Stimulated activated CD4-positive, alpha-beta T cell treated with anti-CD3 and anti-CD28 coated beads, Interleukin-2, amount 100 ng/mL, for 4 hours (primary cell): Measurements from ENCODE around the gene SH3PXD2A.

Experiments used
- DNase-seq: peaks from one replicate; pipeline ENCODE4 v3.0.0-alpha.2; 2020; ENCODE audit warnings: low read depth

SH3PXD2A gene

DNA sequence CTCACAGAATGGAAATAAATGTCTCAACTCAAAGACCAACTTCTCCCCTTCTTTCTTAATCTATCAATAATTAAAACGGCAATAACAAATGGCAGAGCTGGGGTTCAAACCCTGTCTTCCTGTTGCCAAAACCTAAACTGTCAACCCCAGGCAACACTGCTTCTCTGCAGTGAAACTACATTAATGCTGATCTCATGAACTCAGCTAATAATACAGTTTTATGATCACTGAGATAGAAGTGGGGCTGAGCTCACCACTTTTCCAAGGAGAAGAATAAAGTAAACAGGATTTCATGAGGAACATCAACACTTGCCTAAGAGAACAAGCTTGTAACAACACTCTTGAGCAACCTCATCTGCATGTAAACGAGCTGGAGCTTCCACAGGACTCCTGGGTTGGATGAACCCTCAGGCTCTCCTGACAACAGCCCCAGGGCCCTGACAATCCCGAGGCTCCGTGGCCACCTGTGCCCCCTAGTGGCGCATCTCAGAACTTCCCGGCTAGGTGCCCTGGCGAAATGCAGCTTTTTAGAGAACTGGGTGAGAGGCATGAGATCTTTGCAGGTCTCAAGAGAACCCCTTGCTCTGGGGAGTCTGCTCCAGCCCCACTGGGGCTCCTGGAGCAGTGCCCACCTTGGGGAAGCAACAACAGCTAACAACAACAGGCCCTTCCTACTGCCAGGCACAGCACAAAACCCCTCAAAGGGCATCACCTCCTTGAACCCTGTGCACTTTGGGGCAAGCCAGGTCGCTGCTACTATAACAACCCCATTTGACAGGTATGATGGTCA lies 169.3 kb downstream of the SH3PXD2A start:
- DNase-seq: peak; percentile 48

DNA sequence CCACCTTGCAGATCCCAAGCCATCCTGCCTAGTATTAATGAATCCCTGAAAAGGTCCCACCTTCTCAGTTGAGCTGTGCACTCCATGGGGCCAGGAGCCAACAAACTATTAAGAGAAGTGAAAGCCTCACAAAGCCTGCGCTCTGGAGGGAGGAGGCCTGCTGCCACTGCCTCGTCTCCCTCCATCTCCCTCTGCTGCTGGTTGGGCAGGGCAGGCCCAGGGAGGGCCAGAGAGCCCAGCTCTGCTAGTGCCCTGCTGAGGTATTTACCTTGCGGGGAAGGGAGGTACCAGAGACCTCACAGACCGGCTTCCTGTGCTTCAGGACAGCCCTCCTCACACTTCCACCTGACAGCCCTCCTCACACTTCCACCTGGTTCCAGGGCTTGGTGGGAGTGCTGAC lies 171.5 kb downstream of the SH3PXD2A start:
- no peak for DNase-seq

DNA sequence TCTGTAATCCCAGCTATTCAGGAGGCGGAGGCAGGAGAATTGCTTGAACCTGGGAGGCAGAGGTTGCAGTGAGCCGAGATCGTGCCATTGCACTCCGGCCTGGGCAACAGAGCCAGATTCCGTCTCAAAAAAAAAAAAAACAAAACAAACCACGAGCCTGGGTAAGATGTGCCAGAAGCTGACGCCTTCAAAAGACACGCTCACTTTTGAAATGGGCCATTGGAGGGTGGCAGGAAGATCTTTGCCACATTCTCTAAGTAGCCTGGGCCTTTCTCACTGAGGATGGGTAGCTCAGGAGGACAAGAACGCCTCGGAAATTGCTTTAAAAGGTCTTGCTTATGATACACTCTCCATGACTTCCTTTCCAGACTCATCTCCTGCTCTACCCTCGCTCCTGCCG lies 172.7 kb downstream of the SH3PXD2A start:
- no peak for DNase-seq

DNA sequence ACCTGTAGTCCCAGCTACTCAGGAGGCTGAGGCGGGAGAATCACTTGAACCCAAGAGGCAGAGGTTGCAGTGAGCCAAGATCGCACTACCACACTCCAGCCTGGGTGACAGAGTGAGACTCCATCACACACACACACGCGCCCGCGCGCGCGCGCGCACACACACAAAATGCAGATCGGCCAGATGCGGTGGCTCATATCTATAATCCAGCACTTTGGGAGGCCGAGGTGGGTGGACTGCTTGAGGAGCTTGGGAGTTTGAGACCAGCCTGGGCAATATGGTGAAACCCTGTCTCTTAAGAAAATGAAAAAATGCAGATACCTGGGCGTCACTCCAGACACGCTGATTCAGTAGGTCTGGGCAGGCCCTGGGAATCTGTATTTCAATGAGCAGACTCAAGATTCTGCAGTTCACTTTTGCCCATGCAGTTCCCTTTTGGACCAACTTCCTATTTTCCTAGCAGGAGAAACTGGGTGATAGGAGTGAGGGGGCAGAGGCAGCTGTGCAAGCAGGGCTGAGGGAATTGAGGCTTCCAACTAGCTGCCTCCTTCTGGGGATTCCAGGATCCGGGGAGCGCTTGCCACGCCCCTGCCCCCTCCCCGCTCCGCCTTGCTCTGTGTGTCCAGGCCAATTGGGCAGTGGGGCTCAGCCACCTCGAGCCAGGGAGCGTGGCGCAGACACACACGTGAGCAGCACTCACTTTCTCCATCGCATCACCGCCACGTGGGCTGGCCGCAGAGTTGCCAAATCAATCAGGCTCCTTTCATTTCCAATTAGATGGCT lies 173.6 kb downstream of the SH3PXD2A start:
- DNase-seq: no peak

DNA sequence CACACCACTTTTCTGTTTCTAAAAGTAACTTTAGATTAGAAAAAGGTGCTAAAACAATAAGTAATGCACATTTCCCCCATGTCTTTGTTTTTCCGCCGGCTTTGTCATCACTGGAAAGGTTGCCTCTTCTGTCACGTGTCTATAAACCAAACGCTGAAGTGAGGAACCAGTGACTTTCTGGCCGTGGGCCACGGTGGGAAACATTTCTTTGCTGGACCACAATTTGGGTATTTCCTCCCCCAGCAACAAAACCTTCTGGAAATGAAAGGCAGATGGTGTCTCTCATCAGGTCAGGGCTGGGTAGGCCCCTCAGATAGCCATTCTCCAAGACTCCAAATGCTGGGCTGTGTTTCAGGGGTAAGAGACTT lies 174.5 kb downstream of the SH3PXD2A start:
- no peak for DNase-seq

DNA sequence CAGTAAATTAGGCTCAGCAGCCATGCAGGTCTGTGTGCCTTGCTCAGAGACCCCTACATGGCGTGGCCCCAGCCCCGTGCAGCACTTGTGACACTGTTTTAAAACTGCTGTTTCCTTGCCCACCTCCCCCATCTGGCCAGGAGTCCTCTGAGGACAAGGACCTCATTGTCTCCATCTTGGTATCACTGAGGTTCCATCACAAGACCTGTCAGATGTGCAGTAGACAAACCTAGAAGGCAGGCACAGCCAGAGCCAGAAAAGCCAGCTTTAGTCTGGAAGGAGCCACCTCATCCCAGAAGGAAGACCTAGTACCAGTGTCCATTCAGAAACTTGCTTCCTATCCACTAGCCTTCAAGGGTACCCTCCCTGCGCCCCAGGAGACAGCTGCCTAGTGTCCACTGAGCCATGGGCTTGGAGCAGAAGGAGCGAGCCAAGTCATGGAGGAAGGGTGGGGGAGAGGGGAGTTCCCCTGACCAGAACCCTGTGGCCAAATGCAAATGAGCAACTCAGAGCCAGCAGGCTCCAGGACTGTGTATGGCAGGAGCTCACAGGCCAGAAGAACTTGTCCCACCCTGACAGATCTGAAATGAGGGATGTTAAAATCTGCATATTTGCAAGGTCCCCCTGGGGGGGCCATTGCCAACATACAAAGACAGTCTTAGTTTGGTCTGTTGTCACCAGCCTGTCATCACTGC lies 176.1 kb downstream of the SH3PXD2A start:
- no peak for DNase-seq

DNA sequence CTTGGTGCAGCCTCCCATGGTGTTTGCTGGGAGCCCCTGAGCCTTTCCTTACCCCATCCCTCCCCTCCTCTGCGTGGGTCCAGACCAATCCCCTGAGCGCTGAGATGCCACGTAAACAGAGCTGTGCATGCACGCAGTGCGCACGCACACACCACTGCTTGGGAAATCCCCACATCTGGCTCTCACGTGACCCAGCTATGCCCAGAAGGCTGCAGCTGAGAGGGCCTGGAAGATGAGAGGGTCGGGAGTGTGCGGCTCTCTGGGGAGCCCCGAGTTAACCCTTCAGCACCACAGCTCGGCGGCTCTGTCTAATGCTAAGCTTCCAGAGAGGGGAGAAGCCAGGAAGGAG lies 177.2 kb downstream of the SH3PXD2A start:
- DNase-seq: peak; percentile 81

DNA sequence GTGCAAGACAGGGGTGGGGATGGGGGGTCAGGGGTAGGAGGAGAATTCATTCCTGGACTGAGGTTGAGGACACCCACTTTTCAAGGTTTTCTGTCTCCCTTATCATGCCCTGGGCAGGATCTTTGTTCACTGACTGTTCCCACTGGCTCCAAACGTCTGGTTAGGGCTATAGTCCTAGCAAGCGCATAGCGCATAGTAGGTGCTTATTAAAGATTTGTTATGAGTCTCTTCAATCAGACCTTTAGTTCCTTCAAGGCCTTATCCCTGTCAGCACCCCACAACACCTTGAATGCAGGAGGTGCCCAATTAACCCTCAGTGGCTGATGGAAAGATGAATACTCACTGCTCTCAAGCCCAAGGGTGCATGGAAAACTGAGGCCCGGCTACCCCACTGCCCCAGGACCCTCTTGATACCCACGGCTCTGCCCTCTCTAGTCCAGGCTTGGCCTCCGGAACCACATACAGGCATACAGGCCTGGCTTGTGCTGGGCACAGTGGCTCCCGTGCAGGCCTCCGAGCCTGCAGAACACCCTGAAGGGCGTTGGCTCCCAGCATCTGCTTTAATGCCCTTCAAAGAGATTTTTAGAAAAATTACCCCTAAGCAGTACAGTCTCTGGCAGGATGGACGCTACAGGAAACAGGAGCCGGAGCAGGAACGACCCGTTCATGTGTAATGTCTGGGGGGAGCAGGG lies 177.7 kb downstream of the SH3PXD2A start:
- no peak for DNase-seq

DNA sequence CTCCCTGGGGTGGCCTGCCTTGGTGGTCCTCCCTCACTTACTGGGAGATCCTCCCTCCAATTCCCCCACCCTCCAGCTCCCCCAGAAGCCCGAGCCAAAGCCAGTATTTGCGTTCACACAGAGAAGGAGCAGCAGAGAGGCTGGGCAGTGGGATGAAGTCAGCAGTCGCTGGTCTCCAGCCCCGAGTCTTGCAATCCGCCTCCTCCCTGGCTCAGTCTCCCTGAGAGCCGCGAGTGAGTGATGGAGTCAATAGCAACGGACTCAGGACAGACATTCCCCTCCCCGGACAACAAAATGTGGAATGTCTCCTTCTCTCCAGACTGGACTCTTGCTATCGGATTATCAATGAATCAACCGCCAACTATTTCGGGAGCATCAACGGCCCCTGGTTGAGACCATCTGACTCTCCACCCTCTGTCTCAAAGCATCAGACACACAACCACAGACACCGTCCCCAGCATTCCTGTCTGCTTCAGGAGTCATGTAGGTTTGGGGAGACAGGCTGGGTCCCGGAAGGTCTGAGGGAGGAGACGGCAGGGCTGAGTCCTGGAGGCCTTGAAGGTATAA lies 178.4 kb downstream of the SH3PXD2A start:
- DNase-seq: no peak

DNA sequence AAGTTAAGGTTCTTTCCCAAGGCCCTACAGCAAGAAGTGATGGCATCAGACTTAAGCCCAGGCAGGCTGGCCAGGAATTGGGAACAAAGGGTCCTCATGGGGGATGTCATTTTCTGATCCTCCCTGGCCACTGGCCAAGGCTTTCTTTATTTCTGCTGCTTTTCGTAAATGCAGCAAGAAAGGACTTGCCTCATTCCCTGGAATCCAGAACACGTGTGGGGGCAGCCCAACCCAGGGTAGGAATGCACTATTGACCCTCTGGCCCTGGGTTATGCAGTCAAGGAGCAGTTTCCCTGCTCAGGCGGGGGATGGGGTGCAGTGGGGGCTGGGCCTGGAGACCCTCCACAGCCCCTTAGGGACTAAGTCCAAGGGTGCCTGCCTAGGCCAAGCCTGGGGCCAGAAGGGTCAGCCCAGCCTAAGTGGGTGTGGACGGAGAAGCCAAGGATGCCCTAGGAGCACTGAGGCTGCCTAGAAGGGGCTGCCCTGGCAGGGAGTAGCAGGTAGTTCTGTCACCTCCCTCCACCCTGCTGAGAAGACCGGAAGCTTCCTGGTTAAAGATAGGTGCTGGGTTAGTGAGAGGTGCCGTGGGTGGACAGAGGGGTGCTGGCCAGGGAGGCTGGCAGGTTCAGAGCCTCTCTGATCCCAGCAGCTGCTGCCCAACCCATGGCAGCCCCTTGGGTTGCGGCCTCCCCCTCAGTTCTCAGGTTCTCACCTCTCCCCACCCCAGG lies 179.2 kb downstream of the SH3PXD2A start:
- DNase-seq: no peak

DNA sequence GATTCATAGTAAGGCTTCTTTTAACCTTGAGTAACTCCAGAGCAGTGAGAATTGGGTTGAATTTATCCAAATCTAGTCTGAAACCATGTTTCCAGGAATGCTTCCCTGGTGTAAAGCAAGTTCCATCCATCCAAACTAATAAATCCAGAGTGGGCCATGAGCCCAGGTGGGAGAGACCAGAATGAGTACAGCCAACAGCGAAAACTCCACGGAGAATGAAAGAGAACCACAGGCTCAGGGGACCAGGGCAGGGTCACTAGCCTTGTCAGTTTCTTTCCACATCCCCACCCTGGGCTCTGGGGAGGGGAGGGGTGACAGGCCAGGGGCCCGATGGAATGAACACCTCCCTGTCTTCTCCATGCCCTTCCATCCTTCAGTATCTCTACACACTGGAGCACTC lies 181.8 kb downstream of the SH3PXD2A start:
- no peak for DNase-seq

DNA sequence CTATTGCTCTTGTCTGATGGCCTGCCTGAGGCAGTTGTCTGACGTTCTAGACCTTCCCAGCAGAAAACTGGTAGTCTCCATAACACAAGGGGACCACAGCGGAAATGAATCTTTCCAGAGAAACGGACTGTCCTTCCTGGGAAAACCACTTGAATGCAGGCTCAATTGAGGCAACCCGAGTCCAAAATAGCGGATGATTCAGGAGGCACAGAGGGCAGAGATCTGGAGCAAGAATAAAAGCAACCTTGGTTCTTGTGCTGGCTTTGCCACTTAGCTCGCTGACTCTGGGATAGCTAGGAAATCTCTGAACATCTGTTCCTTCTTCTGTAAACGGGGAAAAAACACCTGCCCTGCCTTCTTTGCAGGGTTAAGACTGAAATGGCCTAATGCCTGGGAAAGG lies 183.0 kb downstream of the SH3PXD2A start:
- DNase-seq: no peak

DNA sequence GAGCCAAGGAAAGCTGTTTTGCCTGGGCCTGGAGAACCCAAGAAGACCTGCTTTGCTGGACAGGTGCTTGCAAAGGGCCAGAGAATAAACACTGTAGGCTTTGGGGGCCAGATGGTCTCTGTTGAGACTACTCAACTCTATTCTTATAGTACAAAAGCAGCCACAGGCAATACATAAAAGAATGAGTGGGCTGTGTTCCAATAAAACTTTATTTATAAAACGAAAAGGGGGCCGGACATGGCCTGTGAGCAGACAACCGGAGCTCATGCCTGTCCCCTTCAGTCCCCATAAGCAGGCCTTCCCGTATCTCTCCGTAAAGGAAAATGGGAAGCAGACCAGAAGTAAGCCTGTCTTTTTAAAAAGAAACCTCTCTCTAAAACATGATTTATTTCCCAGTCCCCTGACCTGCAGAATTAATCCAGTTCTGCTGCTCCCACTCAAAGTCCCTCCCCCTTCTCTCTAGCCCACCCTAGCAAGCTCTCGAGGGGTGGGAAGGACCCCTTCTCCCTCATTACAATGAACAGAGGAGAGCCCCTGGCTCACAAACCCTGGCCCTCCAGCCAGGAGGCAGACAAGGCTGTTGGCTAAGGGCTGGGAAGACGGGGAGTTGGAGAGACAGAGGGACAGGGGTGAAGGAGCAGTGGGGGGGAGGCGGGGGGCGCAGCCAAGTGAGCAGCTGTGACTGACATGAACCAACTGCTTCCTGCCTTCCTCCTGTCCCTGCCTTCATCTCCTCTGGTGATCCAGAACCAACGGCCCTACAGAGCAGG lies 184.1 kb downstream of the SH3PXD2A start:
- no peak for DNase-seq

DNA sequence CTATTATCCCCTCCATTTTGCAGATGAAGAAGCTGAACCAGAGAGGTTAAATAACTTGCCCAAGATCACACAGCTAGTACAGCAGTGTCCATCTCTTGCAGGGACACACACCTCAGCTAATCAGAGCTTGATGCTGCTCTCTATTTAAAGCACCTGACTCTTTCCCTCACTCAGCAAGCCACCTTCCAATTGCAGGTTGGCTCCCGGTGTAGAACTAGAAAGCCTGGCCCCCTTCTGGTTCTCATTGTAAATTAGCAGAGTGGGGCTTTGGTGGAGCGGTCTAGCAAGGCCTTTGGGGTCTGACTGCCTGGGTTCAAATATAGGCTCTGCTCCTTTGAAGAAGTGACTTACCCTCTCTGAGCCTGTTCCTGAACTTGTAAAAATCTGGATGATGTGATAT lies 185.4 kb downstream of the SH3PXD2A start:
- DNase-seq: no peak

DNA sequence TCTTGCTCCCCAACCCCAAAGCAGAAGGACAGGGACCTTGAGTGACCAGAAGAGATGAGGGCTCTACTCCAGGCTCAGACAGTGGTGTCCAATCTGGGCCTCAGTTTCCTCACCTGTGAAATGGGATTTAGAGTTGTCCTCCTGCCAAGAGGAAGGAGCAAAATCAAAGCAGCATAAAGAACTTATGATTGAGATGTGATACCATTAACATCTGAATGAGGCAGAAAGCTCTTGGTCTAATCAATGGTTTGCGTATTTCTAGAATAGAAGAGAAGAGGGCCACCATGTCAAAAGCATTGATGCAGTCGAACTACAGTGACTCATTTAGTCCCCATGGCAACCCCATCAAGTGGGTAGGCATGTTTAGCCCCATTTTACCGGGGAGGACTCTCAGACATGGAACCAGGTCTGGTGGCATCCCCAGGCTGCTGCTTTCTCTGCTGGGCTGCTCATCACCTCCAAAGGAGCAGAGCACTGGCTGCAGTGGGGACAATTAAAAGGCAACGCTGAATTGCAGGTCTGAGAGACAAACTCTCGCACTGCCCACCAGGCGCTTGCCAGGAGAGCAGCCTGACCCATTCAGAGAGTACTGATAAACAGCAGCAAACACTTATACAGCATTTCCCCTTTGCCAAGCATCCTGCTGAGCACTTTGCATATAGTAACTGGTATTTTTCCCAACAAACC lies 186.0 kb downstream of the SH3PXD2A start:
- no peak for DNase-seq

DNA sequence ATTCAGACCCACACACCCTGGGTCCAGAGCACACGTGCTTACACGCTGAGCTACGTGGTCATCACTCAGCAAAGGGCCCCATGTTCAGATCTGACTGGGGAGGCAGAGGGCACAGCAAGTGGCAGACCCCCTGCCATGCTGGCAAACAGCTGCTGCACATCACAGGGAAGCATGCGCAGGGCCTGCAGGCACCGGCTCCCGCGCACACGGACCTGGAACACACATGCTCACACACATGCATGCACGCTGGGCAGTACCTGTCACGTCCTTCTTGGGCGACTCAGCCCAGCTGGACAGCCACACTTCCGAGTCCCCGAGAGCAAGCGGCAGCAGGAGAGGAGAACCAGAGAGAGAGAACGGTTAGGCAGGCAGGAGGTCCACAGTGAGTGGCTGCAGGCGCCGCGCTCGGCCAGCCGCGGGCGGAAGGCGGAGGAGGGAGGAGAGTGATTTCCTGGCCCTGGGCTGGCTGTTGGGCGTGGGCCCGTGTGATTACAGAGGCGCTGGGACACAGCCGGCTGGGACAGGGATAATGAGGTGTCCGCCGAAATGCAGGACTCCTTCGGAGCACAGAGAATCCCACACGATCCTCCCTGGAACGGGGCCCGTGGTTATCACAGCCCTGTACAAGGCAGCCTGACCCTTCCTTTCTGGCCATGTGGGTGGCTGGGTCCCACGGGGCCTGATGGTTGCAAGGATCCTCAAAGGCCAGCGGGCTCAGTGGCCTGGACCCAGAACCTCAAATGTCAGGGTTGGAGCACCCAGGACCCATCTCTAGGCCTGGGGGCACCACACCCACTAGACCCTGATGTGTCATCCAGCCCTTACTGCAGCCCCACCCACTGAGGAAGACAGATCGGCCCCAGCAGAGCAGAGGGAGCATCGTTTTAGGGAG lies 186.8 kb downstream of the SH3PXD2A start:
- no peak for DNase-seq

DNA sequence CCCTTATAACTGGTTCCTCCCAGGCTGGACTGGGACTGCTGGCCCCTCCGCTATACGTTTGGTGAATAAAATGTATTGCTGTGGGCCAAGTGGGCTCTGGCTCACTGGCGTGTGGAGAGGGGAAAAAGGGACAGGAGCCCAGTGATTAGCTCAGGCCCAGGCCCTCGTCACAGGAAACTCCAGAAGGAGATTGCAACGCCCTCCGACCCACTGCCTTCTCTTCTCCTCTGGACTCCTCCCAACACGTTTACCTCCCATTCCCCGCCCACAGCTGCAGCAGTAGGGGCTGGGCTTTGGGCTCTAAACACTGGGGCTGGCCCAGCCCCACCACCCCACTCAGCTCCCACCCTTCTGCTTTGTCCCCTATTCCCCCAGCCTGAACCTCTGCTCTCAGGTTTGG lies 188.0 kb downstream of the SH3PXD2A start:
- DNase-seq: no peak

DNA sequence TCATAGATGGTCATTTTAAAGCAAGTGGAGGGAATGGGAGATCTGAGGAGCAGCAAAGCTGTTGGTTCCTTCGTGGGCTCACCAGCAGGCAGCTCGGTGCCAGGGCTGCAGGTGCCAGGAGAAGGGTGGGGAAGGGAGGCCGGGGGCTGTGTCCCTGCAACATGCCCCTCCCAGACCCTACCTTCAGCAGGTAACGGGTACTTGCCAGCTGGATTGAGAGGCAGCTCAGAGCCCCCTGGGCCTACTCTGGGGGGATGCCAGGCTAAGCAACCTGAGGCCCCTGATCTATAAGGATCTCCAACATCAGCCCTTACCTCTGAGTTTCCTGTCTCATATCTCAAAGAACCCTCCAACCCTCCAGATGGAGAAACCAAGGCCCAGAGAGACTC lies 188.6 kb downstream of the SH3PXD2A start:
- DNase-seq: no peak
